PFSK-1 (cell line): ENCODE results near the gene CYP4F2.

Experiments
- FOXP2 ChIP-seq: optimal IDR thresholded peaks from 2 replicates; pipeline ENCODE3; 2011; ENCODE audit warnings: borderline replicate concordance, control low read depth, inconsistent platforms; ENCODE audit not compliant: insufficient read depth; ENCODE audit errors: extremely low read length, extremely low read depth
- POLR2AphosphoS5 ChIP-seq: IDR thresholded peaks from 2 replicates; pipeline ENCODE4 v1.6.1; 2012; ENCODE audit warnings: low read depth, mild to moderate bottlenecking, control low read depth, low read length, moderate library complexity
- REST ChIP-seq, 2 experiments: IDR thresholded peaks; 2 replicates each; pipeline versions ENCODE4 v1.6.1 to v1.8.0; 2011 to 2012; ENCODE audit warnings: low read depth in 2 of 2, low read length in 2 of 2, control low read depth in 1 of 2, inconsistent platforms in 1 of 2, mild to moderate bottlenecking in 1 of 2, moderate library complexity in 1 of 2; ENCODE audit not compliant: insufficient read depth in 1 of 2
- SIN3A ChIP-seq: IDR thresholded peaks from 2 replicates; pipeline ENCODE4 v1.6.1; 2012; ENCODE audit warnings: mild to moderate bottlenecking, low read length, moderate library complexity, borderline replicate concordance; ENCODE audit not compliant: insufficient read depth
- TAF1 ChIP-seq: IDR thresholded peaks from 2 replicates; pipeline ENCODE4 v1.6.1; 2012; ENCODE audit warnings: low read length, control low read depth, borderline replicate concordance; ENCODE audit not compliant: insufficient read depth

Gene CYP4F2

GRCh38 chr19:15874821-15875474, 22.9 kb downstream of the CYP4F2 start:
- no peak for TF ChIP-seq TAF1
- TF ChIP-seq REST (IDR thresholded peaks at IDR 0.05; ENCODE audit: insufficient read depth in 1 of 2, low read depth in 2 of 2, low read length in 2 of 2): no peak
- TF ChIP-seq POLR2AphosphoS5: no peak
- no peak for TF ChIP-seq SIN3A
- TF ChIP-seq FOXP2: no peak

DNA sequence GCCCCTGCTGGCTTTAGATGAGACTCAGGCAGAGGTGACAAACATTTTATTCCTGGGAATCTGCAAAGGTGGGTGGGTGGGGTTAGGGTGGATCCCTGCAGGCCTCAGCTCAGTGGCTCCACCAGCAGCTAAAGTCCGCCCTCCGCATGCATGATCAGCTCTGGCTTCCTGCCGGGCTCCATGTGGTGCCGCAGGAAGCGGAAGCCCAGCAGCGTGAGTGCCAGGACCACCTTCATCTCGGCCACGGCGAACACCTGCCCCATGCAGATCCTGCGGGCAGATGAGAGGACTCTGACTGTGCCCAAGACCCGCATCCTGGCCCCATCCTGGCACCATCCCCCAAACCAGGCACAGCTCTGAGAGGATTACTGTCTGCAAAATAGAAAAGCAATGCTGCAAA, 26.3 kb downstream of the CYP4F2 start:
- TF ChIP-seq FOXP2: no peak
- no peak for TF ChIP-seq TAF1
- no peak for TF ChIP-seq POLR2AphosphoS5
- TF ChIP-seq SIN3A: no peak
- TF ChIP-seq REST (IDR thresholded peaks at IDR 0.05; ENCODE audit: insufficient read depth in 1 of 2, low read depth in 2 of 2, low read length in 2 of 2): no peak

GRCh38 chr19:15869873-15870272, 28.0 kb downstream of the CYP4F2 start:
- TF ChIP-seq FOXP2 (no peak), POLR2AphosphoS5 (no peak), TAF1 (no peak), REST (IDR thresholded peaks at IDR 0.05; ENCODE audit: insufficient read depth in 1 of 2, low read depth in 2 of 2, low read length in 2 of 2) (no peak), SIN3A (no peak)

DNA sequence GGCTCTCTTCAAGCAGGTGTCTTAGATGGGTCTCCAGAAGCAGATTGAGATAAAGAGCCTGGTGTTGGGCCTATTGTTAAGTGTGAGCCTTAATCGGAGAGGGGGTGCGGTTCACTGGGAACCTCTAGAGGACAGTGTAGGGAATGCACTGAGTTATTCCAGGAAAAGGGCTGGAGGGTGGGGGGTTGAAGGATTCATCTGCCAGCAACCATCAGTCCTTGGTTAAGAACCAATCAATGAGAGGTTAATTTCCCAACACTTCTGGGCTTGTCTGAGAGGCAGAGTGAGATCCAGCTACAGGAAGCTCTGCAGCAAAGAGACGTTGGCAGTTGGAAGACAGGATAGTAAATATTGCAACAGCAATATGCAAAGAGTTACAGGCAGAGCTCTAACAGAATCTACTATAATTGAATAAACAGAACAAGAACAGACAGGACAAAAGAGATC, 28.7 kb downstream of the CYP4F2 start:
- TF ChIP-seq SIN3A: no peak
- no peak for TF ChIP-seq POLR2AphosphoS5
- no peak for TF ChIP-seq TAF1
- peak in 1 of 2 experiments; percentile 43; a peak in 1 of 4 replicates for TF ChIP-seq REST (IDR thresholded peaks at IDR 0.05; ENCODE audit: insufficient read depth in 1 of 2, low read depth in 2 of 2, low read length in 2 of 2)
- no peak for TF ChIP-seq FOXP2

DNA sequence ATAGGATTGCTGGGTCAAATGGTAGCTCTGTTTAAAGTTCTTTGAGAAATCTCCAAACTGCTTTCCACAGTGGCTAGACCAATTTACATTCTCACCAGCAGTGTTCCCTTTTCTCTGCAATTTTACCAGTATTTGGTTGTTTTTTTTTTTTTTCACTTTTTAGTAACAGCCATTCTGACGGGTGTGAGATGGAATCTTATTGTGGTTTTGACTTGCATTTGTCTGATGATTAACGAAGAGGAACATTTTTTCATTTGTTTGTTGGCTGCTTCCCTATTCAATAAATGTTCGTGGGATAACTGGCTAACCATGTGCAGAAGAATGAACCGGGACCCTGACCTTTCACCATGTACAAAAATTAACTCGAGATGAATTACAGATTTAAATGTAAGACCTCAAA, 31.2 kb downstream of the CYP4F2 start:
- TF ChIP-seq POLR2AphosphoS5 (no peak), REST (IDR thresholded peaks at IDR 0.05; ENCODE audit: insufficient read depth in 1 of 2, low read depth in 2 of 2, low read length in 2 of 2) (no peak), SIN3A (no peak), TAF1 (no peak), FOXP2 (no peak)
